HEK293 (cell line): ENCODE measurements around the gene ATP6V0B.

Experiments used
- CTCF ChIA-PET: fragments of 350-600 bp; formaldehyde crosslinking; extraction: SDS; loops from one replicate; lab custom pipeline; 2021; ENCODE audit warnings: antibody characterized with exemption; lab: Yijun Ruan, JAX
- POLR2A ChIA-PET: fragments of 300-600 bp; formaldehyde crosslinking; extraction: SDS; loops from one replicate; lab custom pipeline; 2020; ENCODE audit warnings: antibody characterized with exemption, inconsistent platforms; lab: Yijun Ruan, JAX
- H3K27ac ChIP-seq: fragments of 200-500 bp; sonication (Bioruptor generic); 2 replicates; pipeline ENCODE4 v1.5.1; 2014; ENCODE audit warnings: low read depth, low read length, control low read depth, inconsistent platforms; ENCODE audit errors: extremely low read depth
- H3K36me3 ChIP-seq, 2 experiments: fragments of 200-500 bp in 1 of 2; sonication (Bioruptor generic) in 1 of 2; 1 replicate in 1 of 2; 2 replicates in 1 of 2; pipeline ENCODE4 v1.5.1; 2014 to 2017; ENCODE audit warnings: inconsistent platforms in 2 of 2, low read length in 2 of 2; ENCODE audit not compliant: control insufficient read depth in 2 of 2, insufficient read depth in 1 of 2
- H3K4me1 ChIP-seq: fragments of 200-500 bp; sonication (Bioruptor generic); 2 replicates; pipeline ENCODE4 v1.5.1; 2014; ENCODE audit warnings: mild to moderate bottlenecking, low read length, inconsistent platforms; ENCODE audit not compliant: control insufficient read depth, insufficient read depth
- H3K4me3 ChIP-seq: 2 replicates; pipeline ENCODE4 v1.5.1; 2011; ENCODE audit warnings: low read depth, mild to moderate bottlenecking, control low read depth, low read length, moderate library complexity
- H3K9me3 ChIP-seq: fragments of 200-500 bp; sonication (Bioruptor generic); 2 replicates; pipeline ENCODE4 v1.5.1; 2014; ENCODE audit warnings: low read depth, low read length, inconsistent platforms; ENCODE audit not compliant: control insufficient read depth, insufficient read depth
- GFI1B ChIP-seq: fragments of 450-650 bp; formaldehyde crosslinking; IDR thresholded peaks from 2 replicates; pipeline ENCODE4 v1.5.1; 2016; ENCODE audit warnings: missing biosample characterization, missing genetic modification characterization
- HOXA7 ChIP-seq: sonication (generic); formaldehyde crosslinking; IDR thresholded peaks from 2 replicates; pipeline ENCODE4 v1.8.1; 2022; ENCODE audit warnings: missing genetic modification reagents, borderline replicate concordance
- OSR2 ChIP-seq: fragments of 450-650 bp; formaldehyde crosslinking; IDR thresholded peaks from 2 replicates; pipeline ENCODE4 v1.5.1; 2016; ENCODE audit warnings: missing biosample characterization, missing genetic modification characterization
- ZFP69B ChIP-seq: fragments of 450-650 bp; formaldehyde crosslinking; IDR thresholded peaks from 2 replicates; pipeline ENCODE4 v1.5.1; 2016; ENCODE audit warnings: missing biosample characterization, missing genetic modification characterization
- ZNF16 ChIP-seq: fragments of 450-650 bp; formaldehyde crosslinking; IDR thresholded peaks from 2 replicates; pipeline ENCODE4 v1.5.1; 2016; ENCODE audit warnings: low read depth, missing biosample characterization, missing genetic modification characterization
- ZNF211 ChIP-seq: fragments of 450-650 bp; formaldehyde crosslinking; IDR thresholded peaks from 2 replicates; pipeline ENCODE4 v1.5.1; 2016; ENCODE audit warnings: low read depth, missing biosample characterization, missing genetic modification characterization
- ZNF324 ChIP-seq: fragments of 450-650 bp; formaldehyde crosslinking; IDR thresholded peaks from 2 replicates; pipeline ENCODE4 v1.5.1; 2016; ENCODE audit warnings: missing biosample characterization, missing genetic modification characterization
- ZNF350 ChIP-seq: fragments of 450-650 bp; formaldehyde crosslinking; IDR thresholded peaks from 2 replicates; pipeline ENCODE4 v1.5.0; 2017; ENCODE audit warnings: missing biosample characterization, mild to moderate bottlenecking, missing genetic modification characterization
- ZNF354C ChIP-seq: fragments of 450-650 bp; formaldehyde crosslinking; IDR thresholded peaks from 2 replicates; pipeline ENCODE4 v1.5.1; 2016; ENCODE audit warnings: missing biosample characterization, missing genetic modification characterization, low read depth, borderline replicate concordance
- ZNF391 ChIP-seq: fragments of 450-650 bp; formaldehyde crosslinking; IDR thresholded peaks from 2 replicates; pipeline ENCODE4 v1.5.1; 2016; ENCODE audit warnings: low read depth, missing biosample characterization, missing genetic modification characterization, borderline replicate concordance
- ZNF423 ChIP-seq: fragments of 450-650 bp; formaldehyde crosslinking; IDR thresholded peaks from 2 replicates; pipeline ENCODE4 v1.5.1; 2016; ENCODE audit warnings: missing biosample characterization, missing genetic modification characterization
- ZNF514 ChIP-seq: fragments of 450-650 bp; formaldehyde crosslinking; IDR thresholded peaks from 2 replicates; pipeline ENCODE4 v1.5.1; 2016; ENCODE audit warnings: missing biosample characterization, missing genetic modification characterization
- ZNF571 ChIP-seq: fragments of 450-650 bp; formaldehyde crosslinking; IDR thresholded peaks from 2 replicates; pipeline ENCODE4 v1.5.0; 2017; ENCODE audit warnings: missing biosample characterization, missing genetic modification characterization
- ZNF629 ChIP-seq: fragments of 450-650 bp; formaldehyde crosslinking; IDR thresholded peaks from 2 replicates; pipeline ENCODE4 v1.5.1; 2017; ENCODE audit warnings: missing biosample characterization, missing genetic modification characterization
- ZNF76 ChIP-seq: fragments of 450-650 bp; formaldehyde crosslinking; IDR thresholded peaks from 2 replicates; pipeline ENCODE4; 2016; ENCODE audit warnings: low read depth, missing biosample characterization, missing genetic modification characterization, borderline replicate concordance
- ZNF776 ChIP-seq: fragments of 450-650 bp; formaldehyde crosslinking; IDR thresholded peaks from 2 replicates; pipeline ENCODE4 v1.5.0; 2017; ENCODE audit warnings: missing biosample characterization, missing genetic modification characterization, borderline replicate concordance
- ZNF837 ChIP-seq: fragments of 450-650 bp; formaldehyde crosslinking; IDR thresholded peaks from 2 replicates; pipeline ENCODE4 v1.5.1; 2016; ENCODE audit warnings: missing biosample characterization, missing genetic modification characterization
- TF ChIP-seq, protein P1 (sequence below): fragments of 450-650 bp; formaldehyde crosslinking; IDR thresholded peaks from 2 replicates; pipeline ENCODE4 v1.5.1; 2016; ENCODE audit warnings: missing biosample characterization, missing genetic modification characterization, low read depth
- TF ChIP-seq, protein P2 (sequence below): fragments of 450-650 bp; formaldehyde crosslinking; IDR thresholded peaks from 2 replicates; pipeline ENCODE4 v1.5.1; 2017; ENCODE audit warnings: missing biosample characterization, missing genetic modification characterization
- TF ChIP-seq, protein P3 (sequence below): fragments of 450-650 bp; IDR thresholded peaks from 2 replicates; pipeline ENCODE4 v1.5.1; 2018; ENCODE audit warnings: missing biosample characterization, missing genetic modification characterization
- TF ChIP-seq, protein P4 (sequence below): fragments of 450-650 bp; formaldehyde crosslinking; IDR thresholded peaks from 2 replicates; pipeline ENCODE4 v1.5.1; 2016; ENCODE audit warnings: missing biosample characterization, missing genetic modification characterization
- TF ChIP-seq, protein P5 (sequence below): IDR thresholded peaks from 2 replicates; pipeline ENCODE4 v1.6.1; 2011; ENCODE audit warnings: mild to moderate bottlenecking, low read depth, low read length, borderline replicate concordance
- TF ChIP-seq, protein P6 (sequence below): fragments of 450-650 bp; formaldehyde crosslinking; IDR thresholded peaks from 2 replicates; pipeline ENCODE4 v1.5.1; 2016; ENCODE audit warnings: missing biosample characterization, missing genetic modification characterization
- TF ChIP-seq, protein P7 (sequence below): fragments of 450-650 bp; formaldehyde crosslinking; IDR thresholded peaks from 2 replicates; pipeline ENCODE4 v1.5.1; 2016; ENCODE audit warnings: missing biosample characterization, missing genetic modification characterization

Gene ATP6V0B

DNA sequence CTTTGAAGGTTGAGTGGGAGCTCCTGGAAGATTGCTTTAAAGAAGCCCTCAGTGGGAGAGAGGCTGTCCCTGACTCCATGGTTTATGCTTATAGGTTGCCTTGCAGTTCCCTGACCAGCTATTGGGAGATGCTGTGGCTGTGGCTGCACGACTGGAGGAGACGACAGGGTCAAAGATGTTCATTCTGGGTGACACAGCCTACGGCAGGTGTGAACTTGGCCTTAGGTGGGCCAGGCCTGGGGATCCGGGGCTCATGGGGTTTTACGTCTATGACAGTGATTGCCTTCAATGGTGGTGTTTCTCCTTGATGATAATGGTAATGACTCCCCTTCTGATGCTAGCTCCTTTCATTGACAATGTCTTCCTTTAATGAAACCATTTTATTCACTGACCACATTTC, 4.3 kb upstream of the ATP6V0B start (continued):
- TF ChIP-seq, protein P1, sequence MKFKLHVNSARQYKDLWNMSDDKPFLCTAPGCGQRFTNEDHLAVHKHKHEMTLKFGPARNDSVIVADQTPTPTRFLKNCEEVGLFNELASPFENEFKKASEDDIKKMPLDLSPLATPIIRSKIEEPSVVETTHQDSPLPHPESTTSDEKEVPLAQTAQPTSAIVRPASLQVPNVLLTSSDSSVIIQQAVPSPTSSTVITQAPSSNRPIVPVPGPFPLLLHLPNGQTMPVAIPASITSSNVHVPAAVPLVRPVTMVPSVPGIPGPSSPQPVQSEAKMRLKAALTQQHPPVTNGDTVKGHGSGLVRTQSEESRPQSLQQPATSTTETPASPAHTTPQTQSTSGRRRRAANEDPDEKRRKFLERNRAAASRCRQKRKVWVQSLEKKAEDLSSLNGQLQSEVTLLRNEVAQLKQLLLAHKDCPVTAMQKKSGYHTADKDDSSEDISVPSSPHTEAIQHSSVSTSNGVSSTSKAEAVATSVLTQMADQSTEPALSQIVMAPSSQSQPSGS (tag by site-specific recombination) = no peak
- no peak for TF ChIP-seq ZNF837
- TF ChIP-seq ZNF16 (tag by site-specific recombination) = no peak
- TF ChIP-seq, protein P2, sequence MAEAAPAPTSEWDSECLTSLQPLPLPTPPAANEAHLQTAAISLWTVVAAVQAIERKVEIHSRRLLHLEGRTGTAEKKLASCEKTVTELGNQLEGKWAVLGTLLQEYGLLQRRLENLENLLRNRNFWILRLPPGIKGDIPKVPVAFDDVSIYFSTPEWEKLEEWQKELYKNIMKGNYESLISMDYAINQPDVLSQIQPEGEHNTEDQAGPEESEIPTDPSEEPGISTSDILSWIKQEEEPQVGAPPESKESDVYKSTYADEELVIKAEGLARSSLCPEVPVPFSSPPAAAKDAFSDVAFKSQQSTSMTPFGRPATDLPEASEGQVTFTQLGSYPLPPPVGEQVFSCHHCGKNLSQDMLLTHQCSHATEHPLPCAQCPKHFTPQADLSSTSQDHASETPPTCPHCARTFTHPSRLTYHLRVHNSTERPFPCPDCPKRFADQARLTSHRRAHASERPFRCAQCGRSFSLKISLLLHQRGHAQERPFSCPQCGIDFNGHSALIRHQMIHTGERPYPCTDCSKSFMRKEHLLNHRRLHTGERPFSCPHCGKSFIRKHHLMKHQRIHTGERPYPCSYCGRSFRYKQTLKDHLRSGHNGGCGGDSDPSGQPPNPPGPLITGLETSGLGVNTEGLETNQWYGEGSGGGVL (tag by site-specific recombination) = no peak
- no peak for TF ChIP-seq GFI1B (tag by site-specific recombination)
- no peak for TF ChIP-seq ZNF571 (tag by site-specific recombination)
- no peak for TF ChIP-seq ZFP69B (tag by site-specific recombination)

DNA sequence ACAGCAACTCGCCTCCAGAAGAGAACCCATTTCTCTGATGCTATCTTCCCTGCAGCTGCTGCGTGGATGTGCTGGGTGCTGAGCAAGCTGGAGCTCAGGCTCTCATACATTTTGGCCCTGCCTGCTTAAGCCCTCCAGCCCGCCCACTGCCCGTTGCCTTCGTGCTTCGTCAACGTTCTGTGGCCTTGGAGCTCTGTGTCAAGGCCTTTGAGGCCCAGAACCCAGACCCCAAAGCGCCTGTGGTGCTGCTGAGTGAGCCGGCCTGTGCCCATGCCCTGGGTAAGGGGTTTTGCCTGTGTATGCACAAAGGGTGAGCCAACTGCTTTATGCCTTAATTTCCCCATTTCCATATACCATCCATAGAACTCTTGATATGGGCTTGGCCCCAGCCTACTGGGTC, 3.8 kb upstream of the ATP6V0B start:
- Histone ChIP-seq H3K36me3 (peaks cover 0 to 52% of the 10 kb centered on the region in 2 experiments; a peak in 1 of 3 replicates), H3K9me3 (no peaks in the 10 kb centered on the region), H3K4me1 (no peaks in the 10 kb centered on the region), H3K27ac (no peak overlapping the region), H3K4me3 (no peak overlapping the region)
- CTCF ChIA-PET = interaction anchor here (0.6 to 1.2 kb wide), 4 partner anchors 18 to 700 kb away, joined by 3 to 7 read pairs (median 3); no protein-coding TSS in a partner anchor
- POLR2A ChIA-PET = interaction anchor here (1.7 kb wide), 1 partner anchor 321 kb away, joined by 5 read pairs; the partner anchor contains the start of gene KDM4A
- no peak for TF ChIP-seq OSR2 (tag by site-specific recombination)
- TF ChIP-seq HOXA7 (CRISPR knock-in tag) = no peak
- TF ChIP-seq ZNF211 (tag by site-specific recombination) = no peak
- TF ChIP-seq ZNF350 (tag by site-specific recombination) = no peak
- TF ChIP-seq ZNF423 (tag by site-specific recombination) = no peak
- TF ChIP-seq ZNF776 (tag by site-specific recombination) = no peak
- TF ChIP-seq, protein P3, sequence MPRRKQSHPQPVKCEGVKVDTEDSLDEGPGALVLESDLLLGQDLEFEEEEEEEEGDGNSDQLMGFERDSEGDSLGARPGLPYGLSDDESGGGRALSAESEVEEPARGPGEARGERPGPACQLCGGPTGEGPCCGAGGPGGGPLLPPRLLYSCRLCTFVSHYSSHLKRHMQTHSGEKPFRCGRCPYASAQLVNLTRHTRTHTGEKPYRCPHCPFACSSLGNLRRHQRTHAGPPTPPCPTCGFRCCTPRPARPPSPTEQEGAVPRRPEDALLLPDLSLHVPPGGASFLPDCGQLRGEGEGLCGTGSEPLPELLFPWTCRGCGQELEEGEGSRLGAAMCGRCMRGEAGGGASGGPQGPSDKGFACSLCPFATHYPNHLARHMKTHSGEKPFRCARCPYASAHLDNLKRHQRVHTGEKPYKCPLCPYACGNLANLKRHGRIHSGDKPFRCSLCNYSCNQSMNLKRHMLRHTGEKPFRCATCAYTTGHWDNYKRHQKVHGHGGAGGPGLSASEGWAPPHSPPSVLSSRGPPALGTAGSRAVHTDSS = no peak
- no peak for TF ChIP-seq ZNF76 (tag by site-specific recombination)
- TF ChIP-seq ZNF629 (tag by site-specific recombination) = no peak
- TF ChIP-seq ZNF354C (tag by site-specific recombination) = no peak
- TF ChIP-seq ZNF514 = no peak
- no peak for TF ChIP-seq ZNF391 (tag by site-specific recombination)
- TF ChIP-seq, protein P4, sequence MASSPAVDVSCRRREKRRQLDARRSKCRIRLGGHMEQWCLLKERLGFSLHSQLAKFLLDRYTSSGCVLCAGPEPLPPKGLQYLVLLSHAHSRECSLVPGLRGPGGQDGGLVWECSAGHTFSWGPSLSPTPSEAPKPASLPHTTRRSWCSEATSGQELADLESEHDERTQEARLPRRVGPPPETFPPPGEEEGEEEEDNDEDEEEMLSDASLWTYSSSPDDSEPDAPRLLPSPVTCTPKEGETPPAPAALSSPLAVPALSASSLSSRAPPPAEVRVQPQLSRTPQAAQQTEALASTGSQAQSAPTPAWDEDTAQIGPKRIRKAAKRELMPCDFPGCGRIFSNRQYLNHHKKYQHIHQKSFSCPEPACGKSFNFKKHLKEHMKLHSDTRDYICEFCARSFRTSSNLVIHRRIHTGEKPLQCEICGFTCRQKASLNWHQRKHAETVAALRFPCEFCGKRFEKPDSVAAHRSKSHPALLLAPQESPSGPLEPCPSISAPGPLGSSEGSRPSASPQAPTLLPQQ (tag by site-specific recombination) = no peak
- TF ChIP-seq, protein P5, sequence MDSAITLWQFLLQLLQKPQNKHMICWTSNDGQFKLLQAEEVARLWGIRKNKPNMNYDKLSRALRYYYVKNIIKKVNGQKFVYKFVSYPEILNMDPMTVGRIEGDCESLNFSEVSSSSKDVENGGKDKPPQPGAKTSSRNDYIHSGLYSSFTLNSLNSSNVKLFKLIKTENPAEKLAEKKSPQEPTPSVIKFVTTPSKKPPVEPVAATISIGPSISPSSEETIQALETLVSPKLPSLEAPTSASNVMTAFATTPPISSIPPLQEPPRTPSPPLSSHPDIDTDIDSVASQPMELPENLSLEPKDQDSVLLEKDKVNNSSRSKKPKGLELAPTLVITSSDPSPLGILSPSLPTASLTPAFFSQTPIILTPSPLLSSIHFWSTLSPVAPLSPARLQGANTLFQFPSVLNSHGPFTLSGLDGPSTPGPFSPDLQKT = no peak
- TF ChIP-seq, protein P6, sequence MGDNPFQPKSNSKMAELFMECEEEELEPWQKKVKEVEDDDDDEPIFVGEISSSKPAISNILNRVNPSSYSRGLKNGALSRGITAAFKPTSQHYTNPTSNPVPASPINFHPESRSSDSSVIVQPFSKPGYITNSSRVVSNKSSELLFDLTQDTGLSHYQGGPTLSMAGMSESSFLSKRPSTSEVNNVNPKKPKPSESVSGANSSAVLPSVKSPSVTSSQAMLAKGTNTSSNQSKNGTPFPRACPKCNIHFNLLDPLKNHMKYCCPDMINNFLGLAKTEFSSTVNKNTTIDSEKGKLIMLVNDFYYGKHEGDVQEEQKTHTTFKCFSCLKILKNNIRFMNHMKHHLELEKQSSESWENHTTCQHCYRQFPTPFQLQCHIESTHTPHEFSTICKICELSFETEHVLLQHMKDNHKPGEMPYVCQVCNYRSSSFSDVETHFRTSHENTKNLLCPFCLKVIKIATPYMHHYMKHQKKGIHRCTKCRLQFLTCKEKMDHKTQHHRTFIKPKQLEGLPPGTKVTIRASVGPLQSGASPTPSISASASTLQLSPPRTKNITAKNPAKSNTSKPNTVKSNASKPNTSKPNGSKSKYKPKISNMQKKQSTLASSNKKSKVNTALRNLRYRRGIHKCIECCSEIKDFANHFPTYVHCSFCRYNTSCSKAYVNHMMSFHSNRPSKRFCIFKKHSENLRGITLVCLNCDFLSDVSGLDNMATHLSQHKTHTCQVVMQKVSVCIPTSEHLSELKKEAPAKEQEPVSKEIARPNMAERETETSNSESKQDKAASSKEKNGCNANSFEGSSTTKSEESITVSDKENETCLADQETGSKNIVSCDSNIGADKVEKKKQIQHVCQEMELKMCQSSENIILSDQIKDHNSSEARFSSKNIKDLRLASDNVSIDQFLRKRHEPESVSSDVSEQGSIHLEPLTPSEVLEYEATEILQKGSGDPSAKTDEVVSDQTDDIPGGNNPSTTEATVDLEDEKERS (tag by site-specific recombination) = no peak
- TF ChIP-seq, protein P7, sequence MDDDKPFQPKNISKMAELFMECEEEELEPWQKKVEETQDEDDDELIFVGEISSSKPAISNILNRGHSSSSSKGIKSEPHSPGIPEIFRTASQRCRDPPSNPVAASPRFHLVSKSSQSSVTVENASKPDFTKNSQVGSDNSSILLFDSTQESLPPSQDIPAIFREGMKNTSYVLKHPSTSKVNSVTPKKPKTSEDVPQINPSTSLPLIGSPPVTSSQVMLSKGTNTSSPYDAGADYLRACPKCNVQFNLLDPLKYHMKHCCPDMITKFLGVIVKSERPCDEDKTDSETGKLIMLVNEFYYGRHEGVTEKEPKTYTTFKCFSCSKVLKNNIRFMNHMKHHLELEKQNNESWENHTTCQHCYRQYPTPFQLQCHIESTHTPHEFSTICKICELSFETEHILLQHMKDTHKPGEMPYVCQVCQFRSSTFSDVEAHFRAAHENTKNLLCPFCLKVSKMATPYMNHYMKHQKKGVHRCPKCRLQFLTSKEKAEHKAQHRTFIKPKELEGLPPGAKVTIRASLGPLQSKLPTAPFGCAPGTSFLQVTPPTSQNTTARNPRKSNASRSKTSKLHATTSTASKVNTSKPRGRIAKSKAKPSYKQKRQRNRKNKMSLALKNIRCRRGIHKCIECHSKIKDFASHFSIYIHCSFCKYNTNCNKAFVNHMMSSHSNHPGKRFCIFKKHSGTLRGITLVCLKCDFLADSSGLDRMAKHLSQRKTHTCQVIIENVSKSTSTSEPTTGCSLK = no peak
- TF ChIP-seq ZNF324 (tag by site-specific recombination) = no peak
